GM13977 (cell line): ENCODE measurements around the gene MAPT.

Source experiments
- DNase-seq: peaks from one replicate; pipeline ENCODE4 v3.0.0; 2012; ENCODE audit warnings: low spot score
- in situ Hi-C: fragments of 300-500 bp; cut with MboI; formaldehyde crosslinking; loops from one replicate; pipeline ENCODE4 v1.12.0; 2022; ENCODE audit warnings: low sequenced_read_pairs, low pct_unique_long_range_greater_than_20kb, mixed read lengths, inconsistent platforms; ENCODE audit not compliant: unreplicated experiment
- TF ChIP-seq, protein P1 (sequence below): IDR thresholded peaks from 2 replicates; pipeline ENCODE4 v1.5.1; 2012; ENCODE audit warnings: mild to moderate bottlenecking, control low read depth; ENCODE audit not compliant: insufficient read depth; ENCODE audit errors: extremely low read depth, missing control alignments

MAPT gene

DNA sequence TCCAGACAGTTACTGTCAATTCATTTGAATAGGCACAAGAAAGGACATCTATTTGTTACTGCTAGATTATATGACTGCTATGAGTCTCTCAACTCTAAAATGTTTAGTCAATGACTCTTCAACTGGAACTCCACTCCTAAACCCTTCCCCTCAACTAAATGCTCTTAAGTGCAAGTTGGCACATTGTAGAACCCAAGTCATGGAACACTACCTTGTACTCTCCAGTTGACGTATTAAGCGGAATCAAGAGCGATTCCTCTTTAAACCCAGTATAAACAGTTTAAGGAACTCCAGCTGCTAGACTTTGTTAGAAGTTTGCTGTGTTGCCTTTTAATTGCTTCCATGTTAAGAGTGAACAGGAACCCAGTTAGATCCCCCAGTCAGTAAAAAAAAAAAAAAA lies 149.3 kb downstream of the MAPT start:
- in situ Hi-C loops = no loop called here
- TF ChIP-seq, protein P1, sequence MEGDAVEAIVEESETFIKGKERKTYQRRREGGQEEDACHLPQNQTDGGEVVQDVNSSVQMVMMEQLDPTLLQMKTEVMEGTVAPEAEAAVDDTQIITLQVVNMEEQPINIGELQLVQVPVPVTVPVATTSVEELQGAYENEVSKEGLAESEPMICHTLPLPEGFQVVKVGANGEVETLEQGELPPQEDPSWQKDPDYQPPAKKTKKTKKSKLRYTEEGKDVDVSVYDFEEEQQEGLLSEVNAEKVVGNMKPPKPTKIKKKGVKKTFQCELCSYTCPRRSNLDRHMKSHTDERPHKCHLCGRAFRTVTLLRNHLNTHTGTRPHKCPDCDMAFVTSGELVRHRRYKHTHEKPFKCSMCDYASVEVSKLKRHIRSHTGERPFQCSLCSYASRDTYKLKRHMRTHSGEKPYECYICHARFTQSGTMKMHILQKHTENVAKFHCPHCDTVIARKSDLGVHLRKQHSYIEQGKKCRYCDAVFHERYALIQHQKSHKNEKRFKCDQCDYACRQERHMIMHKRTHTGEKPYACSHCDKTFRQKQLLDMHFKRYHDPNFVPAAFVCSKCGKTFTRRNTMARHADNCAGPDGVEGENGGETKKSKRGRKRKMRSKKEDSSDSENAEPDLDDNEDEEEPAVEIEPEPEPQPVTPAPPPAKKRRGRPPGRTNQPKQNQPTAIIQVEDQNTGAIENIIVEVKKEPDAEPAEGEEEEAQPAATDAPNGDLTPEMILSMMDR = no peak
- no peak for DNase-seq

DNA sequence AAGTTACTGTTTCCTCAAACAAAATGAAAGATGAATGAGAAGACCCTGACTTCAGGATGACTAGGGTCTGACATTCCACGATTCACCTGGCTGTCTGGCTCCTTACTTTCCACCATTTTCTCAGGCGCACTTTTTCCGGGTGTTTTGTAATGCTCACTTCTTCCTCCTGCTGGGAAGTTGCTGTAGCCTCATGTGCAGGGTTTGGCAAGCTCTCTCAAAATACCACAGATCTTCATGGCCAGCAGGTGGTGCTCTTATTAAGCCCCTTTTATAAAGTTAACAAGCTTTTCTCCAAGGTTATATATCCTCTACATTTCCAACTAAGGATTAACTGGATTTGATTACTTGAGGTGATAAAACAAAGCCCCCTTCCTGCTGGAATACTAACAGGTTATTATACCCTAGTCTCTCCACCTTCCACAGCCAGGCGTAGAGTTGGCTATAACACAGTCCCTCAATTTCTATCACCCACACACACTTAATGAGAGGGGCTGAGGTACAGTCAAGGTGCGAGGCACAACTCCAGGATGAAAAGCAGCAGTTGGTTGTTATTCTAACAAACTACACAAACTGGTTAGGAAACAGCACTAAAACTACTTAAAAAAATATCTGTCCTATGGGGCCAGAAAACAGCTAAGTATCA lies 150.1 kb downstream of the MAPT start:
- TF ChIP-seq, protein P1 = peak; percentile 72
- no peak for DNase-seq
- in situ Hi-C loops = no loop called here

DNA sequence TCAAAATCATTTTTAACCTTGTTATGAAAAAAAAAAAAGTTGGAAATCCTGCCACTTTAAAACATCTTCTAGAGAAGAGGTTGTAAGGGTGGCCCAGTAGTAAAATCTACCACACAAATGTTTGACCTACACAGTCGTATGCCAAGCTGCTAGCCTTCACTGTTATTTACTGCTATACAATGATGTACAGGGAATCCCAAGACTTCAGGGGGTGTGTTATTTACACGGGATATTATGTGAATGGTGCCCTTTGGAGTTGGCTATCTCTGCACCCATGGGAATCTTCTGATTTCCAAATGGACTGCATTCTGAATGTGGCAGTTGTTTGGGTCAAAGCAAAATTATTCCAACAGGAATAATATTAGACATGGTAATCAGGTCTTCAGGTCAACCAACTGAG lies 150.6 kb downstream of the MAPT start:
- in situ Hi-C loops = no loop called here
- DNase-seq = no peak
- TF ChIP-seq, protein P1 = no peak

DNA sequence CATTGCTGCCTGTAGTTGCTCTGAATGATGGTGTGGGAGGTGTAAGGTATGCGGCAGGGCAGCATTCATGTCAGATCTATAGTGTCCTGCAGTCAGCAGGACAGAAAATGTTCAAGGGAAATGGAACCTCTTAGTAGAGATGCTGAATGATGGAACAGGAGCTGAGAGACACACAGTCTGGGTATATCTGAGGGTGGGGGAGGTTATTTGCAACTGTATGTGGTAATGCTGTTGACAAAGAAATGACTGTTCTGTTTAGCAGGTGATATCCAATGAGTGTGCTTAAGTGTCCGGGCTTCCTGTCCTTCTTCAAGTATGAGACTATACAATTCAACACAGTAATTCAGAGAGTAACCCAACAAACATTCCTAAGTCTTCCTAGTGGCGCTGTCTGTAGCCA lies 151.3 kb downstream of the MAPT start:
- no peak for DNase-seq
- in situ Hi-C loops = no loop called here
- TF ChIP-seq, protein P1 = no peak

DNA sequence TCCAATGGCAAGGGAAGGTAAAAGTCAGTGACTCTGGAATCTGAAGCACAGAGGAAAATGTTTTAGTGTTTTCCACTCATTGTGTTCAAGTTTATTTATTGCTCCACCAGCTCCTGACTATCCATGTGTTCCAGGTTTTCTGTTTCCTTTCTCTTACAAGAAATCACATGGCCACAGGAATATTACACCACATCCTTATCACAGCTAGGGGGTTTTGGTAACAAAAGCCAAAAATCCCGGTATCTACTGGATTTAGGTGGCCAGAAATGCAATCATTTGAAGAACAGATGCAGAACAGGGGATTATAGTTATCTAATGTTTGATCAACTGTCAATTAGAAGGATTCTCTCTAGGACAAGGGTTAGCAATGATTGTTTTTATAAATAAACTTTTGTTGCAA lies 152.6 kb downstream of the MAPT start:
- TF ChIP-seq, protein P1 = no peak
- in situ Hi-C loops = no loop called here
- no peak for DNase-seq

DNA sequence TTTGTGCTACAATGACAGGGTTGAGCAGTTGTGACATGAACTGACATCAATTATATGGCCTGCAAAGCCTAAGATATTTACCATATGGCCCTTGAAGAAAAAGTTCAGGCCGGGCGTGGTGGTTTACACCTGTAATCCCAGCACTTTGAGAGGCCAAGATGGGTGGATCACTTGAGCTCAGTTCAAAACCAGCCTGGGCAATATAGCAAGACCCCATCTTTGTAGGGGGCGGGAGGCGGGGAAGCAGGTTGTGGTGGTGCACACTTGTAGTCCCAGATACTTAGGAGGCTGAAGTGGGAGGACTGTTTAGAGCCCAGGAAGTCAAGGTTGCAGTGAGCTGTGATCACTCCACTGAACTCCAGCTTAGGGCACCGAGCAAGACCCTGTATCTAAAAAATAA lies 153.0 kb downstream of the MAPT start:
- no peak for DNase-seq
- in situ Hi-C loops = no loop called here
- TF ChIP-seq, protein P1 = no peak
